Astrocyte (in vitro differentiated cells and primary cell): ENCODE measurements around the gene NCSTN.

ENCODE experiments used
- CTCF ChIP-seq: IDR thresholded peaks from 2 replicates; pipeline ENCODE4 v1.5.1; 2011; ENCODE audit warnings: low read depth, mild to moderate bottlenecking, inconsistent platforms, low read length, moderate library complexity; ENCODE audit not compliant: insufficient read depth
- EZH2 ChIP-seq: IDR thresholded peaks from 2 replicates; pipeline ENCODE4 v1.6.1; 2012; ENCODE audit warnings: mild to moderate bottlenecking, low read length, inconsistent platforms; ENCODE audit not compliant: insufficient read depth

GRCh38 chr1:160367934-160368923, 25.0 kb downstream of the NCSTN start:
- TF ChIP-seq CTCF (no peak), EZH2 (no peak)
